HG03139 (cell line): ENCODE data around the gene CDK2AP2.
"Not testable (repeated sequence)": the region's sequence is repeated elsewhere in the genome, so short reads cannot be mapped to it uniquely, and the experiment has no call there.

Experiments
- ATAC-seq: cut with Tn5 transposase; IDR thresholded peaks from one replicate; pipeline ENCODE4 v1.9.1; 2021; ENCODE audit not compliant: unreplicated experiment

The CDK2AP2 gene

GRCh38 chr11:67468056-67468455 lies 39.9 kb downstream of the CDK2AP2 start:
- no peak for ATAC-seq

GRCh38 chr11:67466962-67467771 lies 40.8 kb downstream of the CDK2AP2 start:
- no peak for ATAC-seq

- ATAC-seq = no peak
Measured at GRCh38 chr11:67466367-67466766, 41.6 kb downstream of the CDK2AP2 start.

GRCh38 chr11:67465530-67465929 lies 42.4 kb downstream of the CDK2AP2 start:
- ATAC-seq = not testable (repeated sequence)

GRCh38 chr11:67465189-67465510 lies 42.8 kb downstream of the CDK2AP2 start:
- ATAC-seq = no peak

- ATAC-seq = peak; percentile 43
Measured at GRCh38 chr11:67464411-67465188, 43.4 kb downstream of the CDK2AP2 start.

- ATAC-seq = no peak
Measured at GRCh38 chr11:67463680-67464410, 44.1 kb downstream of the CDK2AP2 start.

GRCh38 chr11:67463186-67463585 lies 44.8 kb downstream of the CDK2AP2 start:
- ATAC-seq = no peak

GRCh38 chr11:67458266-67458665 lies 49.7 kb downstream of the CDK2AP2 start:
- ATAC-seq = no peak

GRCh38 chr11:67457453-67457852 lies 50.5 kb downstream of the CDK2AP2 start:
- no peak for ATAC-seq
